HG02759 (cell line): ENCODE data around the gene SIDT2.
"Not testable (repeated sequence)": the region's sequence is repeated elsewhere in the genome, so short reads cannot be mapped to it uniquely, and the experiment has no call there.

Source experiments
- ATAC-seq: cut with Tn5 transposase; IDR thresholded peaks from one replicate; pipeline ENCODE4 v1.9.1; 2021; ENCODE audit warnings: mild to moderate bottlenecking, moderate library complexity; ENCODE audit not compliant: unreplicated experiment

SIDT2 gene

DNA sequence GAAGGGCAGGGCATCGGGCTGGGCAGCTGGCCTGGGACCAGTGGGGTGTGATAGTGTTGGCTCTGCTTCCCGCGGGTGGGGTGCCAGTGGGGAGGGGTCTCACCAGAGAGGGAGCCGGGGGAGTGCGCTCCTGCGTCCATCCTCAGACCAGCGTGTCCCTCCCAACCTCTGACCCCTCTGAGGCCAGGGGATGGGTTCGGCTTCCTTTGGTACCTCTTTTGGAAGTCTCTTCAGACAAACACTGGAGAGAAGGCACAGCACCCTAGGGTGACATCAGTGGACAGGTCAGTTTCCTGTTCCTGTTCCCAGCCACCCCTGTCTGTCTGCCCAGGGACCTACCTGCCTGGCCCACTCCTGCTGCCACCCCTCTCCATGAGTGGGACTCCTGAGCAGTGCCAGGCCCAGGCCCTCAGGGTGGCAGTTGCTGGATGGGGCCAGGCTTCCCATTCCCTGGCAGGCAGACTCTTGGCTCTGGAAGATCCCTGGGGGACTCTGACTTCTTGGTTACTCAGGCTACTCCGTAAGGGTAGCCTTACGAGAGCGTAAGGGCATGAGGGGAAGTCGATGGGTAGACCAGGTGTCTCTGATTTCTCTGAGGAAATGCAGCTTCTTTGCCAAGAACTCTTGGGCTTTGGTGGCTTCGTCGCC is 23.2 kb downstream of the SIDT2 start:
- no peak for ATAC-seq

DNA sequence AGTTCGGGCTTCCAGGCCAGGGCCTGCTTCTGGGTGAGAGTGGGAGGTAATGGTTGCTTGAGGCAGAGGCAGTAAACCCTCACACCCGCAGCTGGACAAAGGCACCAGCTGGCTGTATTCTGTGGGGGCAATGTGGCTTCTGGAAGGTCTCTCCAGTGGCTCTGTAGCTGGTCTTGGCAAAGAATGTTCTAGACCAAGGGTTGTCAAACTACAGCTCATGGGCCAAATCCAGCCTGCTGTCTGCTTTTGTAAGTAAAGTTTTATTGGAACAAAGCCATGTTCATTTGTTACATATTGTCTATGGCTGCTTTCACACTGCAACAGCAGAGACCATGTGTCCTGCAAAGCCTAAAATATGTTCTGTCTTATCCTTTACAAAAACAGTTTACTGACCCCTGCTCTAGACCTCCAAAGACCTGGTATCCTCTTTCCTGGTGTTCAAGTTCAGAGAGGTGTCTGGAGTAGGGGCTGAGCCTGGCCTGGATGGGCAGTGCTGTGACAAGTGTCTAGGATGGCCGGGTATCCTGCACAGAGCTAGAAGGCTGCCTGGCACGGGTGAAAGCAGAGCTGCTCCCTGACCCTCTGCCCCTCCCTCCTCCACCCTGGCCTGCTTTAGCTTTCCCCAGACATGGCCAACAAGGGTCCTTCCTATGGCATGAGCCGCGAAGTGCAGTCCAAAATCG is 24.0 kb downstream of the SIDT2 start:
- ATAC-seq, result no peak

DNA sequence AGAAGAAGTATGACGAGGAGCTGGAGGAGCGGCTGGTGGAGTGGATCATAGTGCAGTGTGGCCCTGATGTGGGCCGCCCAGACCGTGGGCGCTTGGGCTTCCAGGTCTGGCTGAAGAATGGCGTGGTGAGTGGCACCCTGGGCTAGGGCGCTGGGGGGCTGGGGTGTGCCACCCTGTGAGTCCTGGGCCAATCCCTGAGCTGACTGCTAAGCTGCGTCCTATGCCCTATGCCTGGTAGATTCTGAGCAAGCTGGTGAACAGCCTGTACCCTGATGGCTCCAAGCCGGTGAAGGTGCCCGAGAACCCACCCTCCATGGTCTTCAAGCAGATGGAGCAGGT is 24.5 kb downstream of the SIDT2 start:
- ATAC-seq, result no peak

DNA sequence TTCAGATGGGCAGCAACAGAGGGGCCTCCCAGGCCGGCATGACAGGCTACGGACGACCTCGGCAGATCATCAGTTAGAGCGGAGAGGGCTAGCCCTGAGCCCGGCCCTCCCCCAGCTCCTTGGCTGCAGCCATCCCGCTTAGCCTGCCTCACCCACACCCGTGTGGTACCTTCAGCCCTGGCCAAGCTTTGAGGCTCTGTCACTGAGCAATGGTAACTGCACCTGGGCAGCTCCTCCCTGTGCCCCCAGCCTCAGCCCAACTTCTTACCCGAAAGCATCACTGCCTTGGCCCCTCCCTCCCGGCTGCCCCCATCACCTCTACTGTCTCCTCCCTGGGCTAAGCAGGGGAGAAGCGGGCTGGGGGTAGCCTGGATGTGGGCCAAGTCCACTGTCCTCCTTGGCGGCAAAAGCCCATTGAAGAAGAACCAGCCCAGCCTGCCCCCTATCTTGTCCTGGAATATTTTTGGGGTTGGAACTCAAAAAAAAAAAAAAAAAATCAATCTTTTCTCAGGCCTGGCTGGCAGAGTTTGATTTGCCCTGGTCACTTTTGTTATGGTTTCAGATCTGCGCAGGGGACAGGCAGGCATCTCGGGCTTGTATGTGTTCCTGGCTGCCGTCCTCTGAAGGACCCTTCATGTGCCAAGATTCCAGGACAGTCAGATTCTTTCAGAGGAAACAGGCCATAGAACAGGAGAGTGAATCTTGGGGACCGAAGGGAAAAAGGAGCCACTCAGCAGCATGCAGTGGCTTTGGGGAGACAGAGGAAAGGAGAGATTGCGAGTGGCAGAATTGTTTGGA is 25.9 kb downstream of the SIDT2 start:
- ATAC-seq, result no peak

DNA sequence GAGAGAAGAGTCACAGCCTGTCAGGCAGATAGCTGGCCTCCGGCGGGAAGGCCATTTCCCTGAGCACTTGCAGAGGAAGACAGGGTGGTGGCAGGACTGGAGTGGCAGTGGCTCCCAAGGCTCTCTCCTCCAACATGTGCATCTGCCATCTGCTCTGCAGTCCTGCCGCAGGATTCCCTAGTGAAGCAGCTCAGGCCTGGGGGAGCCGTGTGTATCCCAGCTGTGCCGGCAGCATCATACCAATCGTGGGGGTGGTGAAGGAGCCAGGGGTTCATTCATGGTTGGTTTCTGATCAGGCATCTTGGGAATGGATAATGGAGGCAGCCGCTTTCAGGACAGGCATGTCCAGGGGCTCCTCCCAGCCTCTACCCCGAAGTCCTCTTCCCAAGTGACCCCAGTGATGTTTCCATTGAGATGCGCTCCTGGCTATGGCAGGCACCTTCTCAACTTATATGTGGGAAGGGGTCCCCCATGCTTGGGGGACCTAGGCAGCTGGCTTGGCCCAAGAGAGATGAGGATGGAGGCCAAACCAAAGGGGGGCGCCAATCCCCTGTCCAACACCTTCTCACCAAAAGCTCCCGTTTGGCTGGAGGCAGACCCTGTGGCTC is 26.8 kb downstream of the SIDT2 start:
- ATAC-seq, result no peak

DNA sequence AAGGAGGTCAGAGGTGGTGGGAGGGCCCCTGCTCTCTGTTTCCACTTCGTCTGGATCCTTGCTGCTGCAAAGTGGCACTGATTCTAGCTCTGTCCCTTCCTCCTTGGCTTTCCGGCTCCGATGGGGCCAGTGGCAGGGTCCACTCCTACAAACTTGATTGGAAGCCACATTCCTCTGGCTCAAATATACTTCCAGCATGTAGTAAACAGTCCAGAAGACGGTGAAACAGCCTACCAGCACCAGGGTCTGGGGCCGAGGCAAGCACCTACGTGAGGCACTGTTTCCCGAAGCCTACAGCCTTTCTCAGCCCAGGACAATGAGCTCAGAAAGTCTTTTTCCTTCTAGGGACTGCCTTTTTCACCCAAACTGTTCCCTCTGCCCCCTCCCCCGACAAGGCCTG is 27.6 kb downstream of the SIDT2 start:
- not testable (repeated sequence) for ATAC-seq

DNA sequence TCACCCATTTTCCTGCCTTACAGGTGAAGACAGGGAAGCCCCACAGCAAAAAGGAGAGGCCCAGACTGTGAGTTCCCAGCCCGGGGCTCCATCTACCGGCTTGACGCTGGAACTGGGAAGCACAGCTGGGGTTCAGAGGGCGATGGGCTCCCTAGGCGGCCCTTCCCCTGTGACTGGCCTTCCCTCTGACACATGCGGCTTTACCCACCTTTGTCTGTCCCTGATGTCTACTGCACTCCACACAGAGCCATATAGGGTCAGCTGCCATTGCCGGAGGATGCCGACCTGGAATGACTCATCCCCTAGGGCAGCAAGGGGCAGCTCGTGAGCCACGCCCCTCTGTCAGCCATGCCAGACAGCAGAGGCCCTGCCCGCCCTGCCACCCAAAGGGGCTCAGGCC is 28.3 kb downstream of the SIDT2 start:
- ATAC-seq, result not testable (repeated sequence)

DNA sequence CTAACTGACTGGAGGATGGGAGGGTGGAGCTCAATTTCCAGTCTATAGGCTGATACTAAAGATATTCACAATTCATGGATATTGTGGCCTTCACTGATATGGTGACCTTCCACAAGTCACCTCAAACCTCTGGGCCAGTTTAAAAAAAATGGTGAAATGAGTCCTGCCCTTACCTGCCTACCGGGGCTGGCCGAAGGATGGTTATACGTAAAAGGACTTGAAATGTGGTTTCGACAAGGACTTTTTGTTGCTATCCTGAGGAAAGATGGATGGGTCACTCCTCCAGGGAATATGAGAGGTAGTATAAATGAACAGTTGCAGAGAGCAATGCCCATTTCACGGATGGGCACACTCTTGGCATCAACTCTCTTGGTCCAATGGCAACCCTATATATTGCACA is 28.9 kb downstream of the SIDT2 start:
- not testable (repeated sequence) for ATAC-seq

DNA sequence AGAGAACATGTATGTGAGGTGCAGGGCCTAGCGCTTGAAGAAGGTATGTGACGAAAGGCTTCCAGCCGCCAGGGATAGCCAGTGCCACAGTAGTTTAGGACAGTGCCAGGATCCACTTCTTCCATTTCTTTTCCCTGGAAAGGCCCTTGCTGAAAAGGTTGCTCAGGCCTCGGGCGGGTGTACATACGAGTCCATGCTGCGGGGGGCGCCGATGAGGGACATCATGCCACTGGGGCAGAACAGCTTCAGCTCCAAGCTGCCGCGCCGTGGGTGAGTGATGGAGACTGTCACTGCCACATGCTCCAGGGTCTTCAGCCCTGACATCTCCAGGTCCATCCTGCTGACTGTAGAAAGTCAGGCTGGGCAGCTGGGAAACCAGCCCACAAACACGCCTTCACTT is 30.2 kb downstream of the SIDT2 start:
- not testable (repeated sequence) for ATAC-seq

DNA sequence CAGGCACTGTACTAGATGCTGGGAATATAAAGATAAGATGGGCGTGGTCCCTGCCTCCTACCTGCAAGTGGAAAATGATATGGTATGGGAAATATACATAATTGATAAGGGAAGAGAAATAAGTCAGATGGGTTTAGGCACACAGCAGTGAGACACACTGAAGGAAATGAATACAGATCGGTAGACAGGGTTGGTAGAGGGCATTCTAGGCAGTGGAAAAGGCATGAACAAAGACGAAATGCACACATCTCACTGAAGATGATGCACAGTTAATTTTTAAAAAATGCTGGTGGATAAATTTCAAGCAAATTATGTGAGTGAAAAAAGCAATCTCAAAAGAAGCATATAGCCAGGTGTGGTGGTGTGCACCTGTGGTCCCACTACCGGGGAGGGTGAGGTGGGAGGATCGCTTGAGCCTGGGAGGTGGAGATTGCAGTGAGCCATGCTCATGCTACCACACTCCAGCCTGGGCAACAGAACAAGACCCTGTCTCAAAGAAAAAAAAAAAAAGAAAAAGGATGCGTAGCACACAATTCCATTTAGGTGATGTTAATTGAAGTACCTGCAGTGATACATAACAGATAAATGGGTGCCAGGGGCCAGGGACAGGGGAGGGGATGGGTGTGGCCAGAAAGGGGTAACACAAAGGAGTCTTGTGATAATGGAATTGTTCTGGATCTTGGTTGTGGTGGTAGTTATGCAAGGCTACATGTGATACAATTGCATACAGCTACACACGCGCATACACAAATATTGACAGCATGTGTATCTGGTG is 31.0 kb downstream of the SIDT2 start:
- not testable (repeated sequence) for ATAC-seq

DNA sequence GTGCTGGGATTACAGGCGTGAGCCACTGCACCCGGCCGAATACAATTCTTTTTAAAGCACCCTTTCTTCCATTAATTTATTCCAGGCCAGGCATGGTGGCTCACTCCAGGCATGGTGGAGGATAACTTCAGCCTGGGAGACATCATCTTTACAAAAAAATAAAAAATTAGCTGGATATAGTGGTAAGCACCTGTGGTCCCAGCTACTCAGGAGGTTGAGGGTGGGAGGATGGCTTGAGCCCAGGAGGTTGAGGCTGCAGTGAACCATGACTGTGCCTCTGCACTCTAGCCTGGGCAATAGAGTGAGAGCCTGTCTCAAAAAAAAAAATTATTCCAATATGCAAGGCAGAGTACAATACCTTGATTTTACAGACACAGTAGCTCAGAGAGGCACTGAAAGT is 32.1 kb downstream of the SIDT2 start:
- ATAC-seq, result no peak

DNA sequence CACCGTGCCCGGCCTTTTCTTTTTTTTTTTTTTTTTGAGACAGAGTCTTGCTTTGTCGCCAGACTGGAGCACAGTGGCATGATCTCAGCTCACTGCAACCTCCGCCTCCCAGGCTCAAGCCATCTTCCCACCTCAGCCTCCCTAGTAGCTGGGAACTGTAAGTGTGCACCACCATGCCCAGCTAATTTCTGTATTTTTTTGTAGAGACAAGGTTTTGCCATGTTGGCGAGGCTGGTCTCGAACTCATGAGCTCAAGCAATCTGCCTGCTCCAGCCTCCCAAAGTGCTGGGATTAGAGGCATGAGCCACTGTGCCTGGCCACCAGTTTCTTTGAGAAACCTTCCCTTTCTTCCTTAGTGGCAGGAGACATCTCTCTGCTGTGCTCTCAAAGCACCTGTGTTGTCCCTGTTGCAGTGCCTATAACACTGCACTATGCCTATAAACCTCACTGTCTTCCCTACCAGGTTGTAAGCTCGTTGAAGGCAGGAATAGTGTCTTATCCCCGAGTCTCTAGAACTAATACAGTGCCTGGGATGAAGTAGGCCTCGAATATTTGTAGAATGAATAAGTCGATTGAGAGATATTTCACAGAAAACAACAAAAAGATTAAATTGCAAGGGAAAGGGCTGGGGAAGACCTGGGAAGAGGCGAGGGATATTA is 34.3 kb downstream of the SIDT2 start:
- ATAC-seq, result no peak

DNA sequence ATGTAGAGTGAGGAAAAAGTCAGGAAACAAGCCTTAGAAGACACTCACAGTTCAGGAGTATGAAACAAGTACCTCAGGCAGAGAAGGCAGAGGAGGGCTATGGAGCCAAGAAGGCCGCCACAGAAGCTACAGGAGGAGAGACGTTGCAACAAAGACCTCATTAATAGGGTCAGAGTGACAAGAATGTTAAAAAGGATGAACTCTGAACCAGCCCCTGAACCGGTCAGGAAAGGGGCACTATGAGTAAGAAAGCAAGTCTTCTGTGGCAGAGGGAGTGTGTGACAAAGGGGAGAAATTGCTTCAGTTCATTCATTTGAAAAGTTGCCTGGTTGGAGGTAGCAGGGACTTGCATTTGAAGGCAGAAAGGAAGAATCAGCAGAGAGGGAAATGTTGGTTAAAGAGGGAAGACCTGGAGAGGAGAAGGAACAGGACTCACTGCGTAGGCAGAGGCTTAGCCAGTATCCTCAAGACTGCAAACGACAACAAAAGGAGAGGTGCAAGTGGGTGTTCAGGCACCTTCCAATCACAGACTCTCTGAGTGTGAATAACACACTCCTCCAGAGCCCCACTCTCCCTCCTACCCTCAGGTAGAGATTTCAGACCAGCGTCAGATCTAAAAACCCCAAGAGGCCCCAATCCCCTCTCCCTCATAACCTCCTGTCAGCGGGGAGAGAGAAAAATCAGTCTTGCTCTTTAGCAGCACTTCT is 36.0 kb downstream of the SIDT2 start:
- ATAC-seq, result no peak

DNA sequence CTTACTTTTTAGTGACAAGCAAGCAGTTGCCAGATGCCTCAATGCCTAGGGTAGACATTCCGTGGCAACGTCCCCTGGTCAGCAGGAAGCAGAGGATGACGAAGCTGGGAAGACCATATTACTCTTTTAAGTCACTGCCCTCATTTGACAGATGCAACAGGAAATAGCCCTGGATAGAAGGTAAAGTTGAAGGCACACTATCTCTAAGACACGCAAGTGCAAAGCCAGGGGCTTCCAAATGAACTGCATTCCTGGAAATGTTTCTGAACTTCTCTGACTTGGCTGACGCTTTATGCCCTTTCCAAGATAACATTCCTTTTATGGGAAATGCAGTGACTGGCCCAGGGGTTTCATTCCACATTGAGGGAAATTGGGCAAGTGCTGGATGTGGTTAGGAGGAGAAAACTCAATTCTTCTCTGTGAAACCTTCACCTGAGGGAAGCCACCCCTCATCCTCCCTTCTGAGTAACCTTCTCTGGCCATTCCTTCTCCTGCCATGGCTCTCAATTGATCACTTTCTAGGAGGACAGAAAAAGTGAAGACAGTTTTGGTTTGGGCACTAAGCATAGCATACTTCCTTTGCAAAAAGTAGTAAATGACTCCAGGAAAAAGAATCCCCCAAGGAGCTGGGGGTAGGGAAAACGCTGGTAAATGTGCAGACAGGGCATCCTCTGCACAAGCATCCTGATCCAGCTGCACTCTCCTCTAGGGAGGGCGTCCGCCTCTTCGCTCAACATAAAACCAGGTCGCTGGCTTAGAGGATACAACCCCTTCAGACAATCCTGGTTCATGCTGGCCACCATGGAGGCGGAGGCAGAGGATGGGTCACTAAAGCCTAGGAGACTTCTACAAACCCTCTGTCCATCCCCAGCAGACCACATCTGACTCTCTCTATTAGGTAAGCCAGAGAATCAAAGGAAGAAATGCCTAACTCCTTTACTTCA is 38.9 kb downstream of the SIDT2 start:
- ATAC-seq, result no peak

DNA sequence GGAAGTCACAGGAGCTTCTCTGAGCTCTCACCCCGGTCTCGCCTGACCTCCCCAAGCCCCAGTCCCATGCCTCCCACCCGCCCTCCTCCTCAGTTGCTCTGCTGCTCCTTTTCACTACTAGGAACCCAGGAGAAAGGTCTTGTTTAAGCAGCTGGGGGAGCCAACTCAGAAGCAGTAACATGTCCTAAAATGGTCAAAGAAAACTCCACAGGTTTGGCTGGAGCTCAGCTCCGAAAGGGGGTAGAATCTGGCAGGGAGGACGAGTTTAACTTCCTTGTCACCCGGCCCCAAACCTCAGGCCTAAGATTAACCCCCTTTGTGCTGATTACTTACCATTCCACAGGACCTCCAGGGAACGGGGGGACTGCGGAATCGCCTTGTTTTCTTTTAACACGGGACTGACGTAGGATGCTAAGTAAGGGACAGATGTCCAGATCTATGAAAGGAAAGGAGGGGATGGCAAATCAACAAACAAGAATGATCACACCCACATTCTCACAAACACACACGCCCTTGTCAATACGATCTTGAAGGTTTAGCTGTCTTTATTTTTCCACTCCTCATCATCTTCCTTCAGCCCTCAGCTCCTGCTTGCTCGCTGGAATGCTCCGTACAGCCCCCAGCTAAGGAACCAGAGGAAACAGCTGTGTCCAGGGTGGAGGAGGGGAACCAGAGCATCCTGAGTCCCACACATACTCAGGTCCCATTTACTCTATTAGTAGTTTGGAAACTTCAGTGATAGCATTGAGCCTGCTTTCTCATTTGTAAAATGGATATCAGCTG is 39.8 kb downstream of the SIDT2 start:
- no peak for ATAC-seq

DNA sequence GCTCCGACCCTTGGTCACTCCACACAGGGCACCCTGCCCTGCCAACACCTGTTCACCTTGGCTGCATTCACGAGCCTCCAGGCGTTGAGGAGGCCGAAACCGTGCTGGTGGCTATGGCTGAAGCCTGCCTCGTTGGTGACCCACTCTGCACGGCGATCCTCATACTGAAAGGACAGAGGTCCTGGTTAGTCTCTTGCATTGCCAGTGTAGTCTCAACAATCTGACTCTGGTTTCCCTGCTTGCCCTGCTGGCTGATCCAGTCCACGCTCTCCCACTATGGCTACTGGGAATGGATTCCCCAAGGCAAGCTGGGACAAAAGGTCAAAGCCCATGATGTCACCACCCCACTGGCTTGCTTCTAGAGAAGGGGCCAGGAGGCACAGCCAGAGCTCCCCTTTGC is 40.5 kb downstream of the SIDT2 start:
- no peak for ATAC-seq

DNA sequence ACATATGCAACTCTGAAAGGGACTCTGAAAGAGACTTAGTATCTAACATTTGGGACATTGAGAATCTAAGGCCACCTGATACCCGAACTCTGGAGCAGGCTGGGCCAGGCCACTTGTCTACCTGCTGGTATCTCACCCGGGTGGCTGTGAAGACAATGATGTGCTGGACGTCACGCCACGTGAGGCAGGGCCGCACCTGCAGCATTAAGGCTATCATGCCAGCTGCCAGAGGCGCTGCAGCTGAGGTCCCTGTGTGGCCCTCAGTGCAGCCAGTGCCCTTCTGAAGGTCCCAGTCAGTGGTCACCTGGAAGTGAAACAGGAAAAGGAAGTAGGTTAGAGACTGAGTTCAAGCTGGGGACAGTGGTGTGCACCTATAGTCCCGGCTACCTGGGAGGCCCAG is 40.9 kb downstream of the SIDT2 start:
- no peak for ATAC-seq

DNA sequence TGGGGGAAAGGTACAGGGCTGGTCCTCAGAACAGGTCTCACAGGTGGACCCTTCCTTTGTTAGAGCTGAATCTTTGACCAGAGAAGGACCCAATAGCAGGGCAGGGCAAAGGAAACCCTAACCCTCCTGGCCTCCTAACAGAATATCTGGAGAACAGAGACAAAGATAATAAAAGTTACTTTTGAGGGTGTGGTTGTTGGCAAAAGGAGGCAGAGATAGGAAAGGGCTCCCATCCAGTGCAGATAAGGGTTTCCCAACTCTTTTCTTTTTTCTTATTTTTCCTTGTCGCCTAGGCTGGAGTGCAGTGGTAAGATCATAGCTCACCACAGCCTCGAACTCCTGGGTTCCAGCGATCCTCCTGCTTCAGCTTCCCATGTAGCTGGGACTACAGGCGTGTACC is 41.5 kb downstream of the SIDT2 start:
- ATAC-seq, result no peak
